Effector memory CD4-positive, alpha-beta T cell (primary cell): ENCODE data around the gene STXBP5.

Source experiments
- DNase-seq, 3 donors: peaks; one replicate each; pipeline ENCODE4 v3.0.0-alpha.2; 2020
- H3K27ac ChIP-seq: 2 replicates; pipeline ENCODE4 v1.7.0; 2013; ENCODE audit warnings: mild to moderate bottlenecking, low read length, moderate library complexity; ENCODE audit not compliant: insufficient read depth, poor library complexity, severe bottlenecking
- H3K27me3 ChIP-seq: replicated peaks from 2 replicates; pipeline ENCODE4 v1.7.0; 2013; ENCODE audit warnings: mild to moderate bottlenecking, low read length; ENCODE audit not compliant: insufficient read depth, control insufficient read depth, poor library complexity, severe bottlenecking
- H3K36me3 ChIP-seq: 2 replicates; pipeline ENCODE4 v1.7.0; 2013; ENCODE audit warnings: mild to moderate bottlenecking, low read length, moderate library complexity; ENCODE audit not compliant: control insufficient read depth, insufficient read depth
- H3K4me1 ChIP-seq: 2 replicates; pipeline ENCODE4 v1.7.0; 2013; ENCODE audit warnings: low read length, mild to moderate bottlenecking; ENCODE audit not compliant: control insufficient read depth, insufficient read depth, poor library complexity, severe bottlenecking
- H3K4me3 ChIP-seq: 2 replicates; pipeline ENCODE4 v1.7.0; 2013; ENCODE audit warnings: low read length, low read depth, mild to moderate bottlenecking; ENCODE audit not compliant: insufficient read depth, poor library complexity, severe bottlenecking
- H3K9me3 ChIP-seq: 2 replicates; pipeline ENCODE4 v1.7.0; 2013; ENCODE audit warnings: mild to moderate bottlenecking, low read length, moderate library complexity; ENCODE audit not compliant: control insufficient read depth

STXBP5 gene

GRCh38 chr6:147434516-147434915 lies 230.3 kb downstream of the STXBP5 start:
- no peaks in the 10 kb centered on the region for H3K27me3 ChIP-seq
- no peaks in the 10 kb centered on the region for H3K9me3 ChIP-seq

GRCh38 chr6:147437615-147438014 lies 233.4 kb downstream of the STXBP5 start:
- no peaks in the 10 kb centered on the region for H3K4me1 ChIP-seq
- H3K4me3 ChIP-seq, result no peak overlapping the region
- no peak overlapping the region for H3K27ac ChIP-seq
- DNase-seq, result no peak
- H3K9me3 ChIP-seq, result no peaks in the 10 kb centered on the region
- no peaks in the 10 kb centered on the region for H3K36me3 ChIP-seq
- no peaks in the 10 kb centered on the region for H3K27me3 ChIP-seq

More at GRCh38 chr6:147434516-147434915, 230.3 kb downstream of the STXBP5 start:
- Histone ChIP-seq H3K27ac (no peak overlapping the region), H3K4me3 (no peak overlapping the region), H3K4me1 (no peaks in the 10 kb centered on the region), H3K36me3 (no peaks in the 10 kb centered on the region)
- no peak for DNase-seq

GRCh38 chr6:147438758-147439528 lies 234.7 kb downstream of the STXBP5 start:
- Histone ChIP-seq H3K4me3 (no peak overlapping the region), H3K36me3 (no peaks in the 10 kb centered on the region), H3K27me3 (no peaks in the 10 kb centered on the region), H3K9me3 (no peaks in the 10 kb centered on the region), H3K27ac (no peak overlapping the region), H3K4me1 (no peaks in the 10 kb centered on the region)
- DNase-seq, result no peak
